ENCODE measurements around the gene RCVRN.

RCVRN gene

DNA sequence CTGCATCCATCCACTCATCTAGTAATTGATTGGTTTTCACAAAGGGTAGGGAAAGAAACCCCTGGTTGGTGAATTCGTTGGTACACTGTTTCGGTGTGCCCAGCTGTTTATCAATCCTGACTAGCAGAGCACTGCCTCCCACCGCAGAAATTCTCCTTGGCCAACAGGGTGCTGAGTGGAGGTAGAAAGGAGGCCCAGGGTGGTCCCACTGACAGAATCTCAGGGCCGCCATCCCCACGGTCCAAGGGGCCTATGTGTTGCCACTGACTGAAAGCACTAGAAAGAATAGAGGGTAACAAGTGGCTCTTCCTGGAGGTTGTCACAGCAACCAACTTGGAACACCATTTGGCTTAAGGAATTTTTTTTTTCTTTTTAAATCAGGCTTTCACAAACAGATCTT is 8.4 kb upstream of the RCVRN start:
- POLR2A ChIA-PET = no interaction called here
- DNase-seq (ENCODE audit: extremely low spot score) = no peak
- TF ChIP-seq TARDBP (IDR thresholded peaks at IDR 0.05) (no peak), LEF1 (IDR thresholded peaks at IDR 0.05; ENCODE audit: borderline replicate concordance) (no peak), FOXA1 (IDR thresholded peaks at IDR 0.05) (no peak), CTBP1 (IDR thresholded peaks at IDR 0.05; ENCODE audit: borderline replicate concordance) (no peak), SUZ12 (IDR thresholded peaks at IDR 0.05) (no peak), PKNOX1 (IDR thresholded peaks at IDR 0.05) (no peak), ZNF384 (IDR thresholded peaks at IDR 0.05) (no peak), FOXM1 (IDR thresholded peaks at IDR 0.05; ENCODE audit: borderline replicate concordance) (no peak), NFRKB (IDR thresholded peaks at IDR 0.05) (no peak), BHLHE40 (IDR thresholded peaks at IDR 0.05; ENCODE audit: borderline replicate concordance) (no peak), SP1 (IDR thresholded peaks at IDR 0.05) (no peak), HDGF (IDR thresholded peaks at IDR 0.05; ENCODE audit: borderline replicate concordance) (no peak), ELF4 (IDR thresholded peaks at IDR 0.05) (no peak), L3MBTL2 (conservative IDR thresholded peaks at IDR 0.05) (no peak), FOXK2 (IDR thresholded peaks at IDR 0.05) (no peak), ARNT (IDR thresholded peaks at IDR 0.05) (no peak)
- CTCF ChIA-PET = no interaction called here

- POLR2A ChIA-PET = no interaction called here
- CTCF ChIA-PET = no interaction called here
- DNase-seq (ENCODE audit: extremely low spot score) = no peak
- TF ChIP-seq ZNF384 (IDR thresholded peaks at IDR 0.05) (no peak), NFRKB (IDR thresholded peaks at IDR 0.05) (no peak), FOXA1 (IDR thresholded peaks at IDR 0.05) (no peak), FOXM1 (IDR thresholded peaks at IDR 0.05; ENCODE audit: borderline replicate concordance) (no peak), TARDBP (IDR thresholded peaks at IDR 0.05) (no peak), SUZ12 (IDR thresholded peaks at IDR 0.05) (no peak), PKNOX1 (IDR thresholded peaks at IDR 0.05) (no peak), ARNT (IDR thresholded peaks at IDR 0.05) (no peak), SP1 (IDR thresholded peaks at IDR 0.05) (no peak), FOXK2 (IDR thresholded peaks at IDR 0.05) (no peak), ELF4 (IDR thresholded peaks at IDR 0.05) (no peak), LEF1 (IDR thresholded peaks at IDR 0.05; ENCODE audit: borderline replicate concordance) (no peak), HDGF (IDR thresholded peaks at IDR 0.05; ENCODE audit: borderline replicate concordance) (no peak), BHLHE40 (IDR thresholded peaks at IDR 0.05; ENCODE audit: borderline replicate concordance) (no peak), L3MBTL2 (conservative IDR thresholded peaks at IDR 0.05) (no peak), CTBP1 (IDR thresholded peaks at IDR 0.05; ENCODE audit: borderline replicate concordance) (no peak)
Measured at GRCh38 chr17:9912121-9913099, 7.3 kb upstream of the RCVRN start.

DNA sequence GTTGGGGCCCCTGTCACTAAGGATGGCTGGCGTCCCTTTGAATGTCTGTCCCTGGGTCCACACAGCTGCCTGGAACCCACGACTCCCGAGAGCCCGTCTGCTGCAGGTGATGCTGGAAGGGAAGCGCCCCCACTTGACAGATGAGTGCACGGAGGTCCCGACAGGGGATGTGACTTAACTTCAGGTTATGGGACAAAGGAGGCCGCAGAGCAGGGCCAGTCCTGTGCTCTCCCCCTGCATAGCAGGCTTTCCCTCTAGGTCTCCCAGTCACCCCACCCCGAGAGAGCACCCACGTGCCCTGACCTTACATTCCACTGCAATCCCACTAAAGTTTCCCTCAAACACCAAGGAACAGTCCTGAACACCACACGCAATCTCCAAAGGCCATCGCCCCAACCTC is 6.0 kb upstream of the RCVRN start:
- TF ChIP-seq SP1 (IDR thresholded peaks at IDR 0.05) (no peak), ZNF384 (IDR thresholded peaks at IDR 0.05) (no peak), TARDBP (IDR thresholded peaks at IDR 0.05) (no peak), FOXA1 (IDR thresholded peaks at IDR 0.05) (no peak), ARNT (IDR thresholded peaks at IDR 0.05) (no peak), PKNOX1 (IDR thresholded peaks at IDR 0.05) (no peak), HDGF (IDR thresholded peaks at IDR 0.05; ENCODE audit: borderline replicate concordance) (no peak), ELF4 (IDR thresholded peaks at IDR 0.05) (no peak), SUZ12 (IDR thresholded peaks at IDR 0.05) (no peak), NFRKB (IDR thresholded peaks at IDR 0.05) (no peak), BHLHE40 (IDR thresholded peaks at IDR 0.05; ENCODE audit: borderline replicate concordance) (no peak), CTBP1 (IDR thresholded peaks at IDR 0.05; ENCODE audit: borderline replicate concordance) (no peak), LEF1 (IDR thresholded peaks at IDR 0.05; ENCODE audit: borderline replicate concordance) (no peak), L3MBTL2 (conservative IDR thresholded peaks at IDR 0.05) (no peak), FOXK2 (IDR thresholded peaks at IDR 0.05) (no peak)
- DNase-seq (ENCODE audit: extremely low spot score) = no peak
- CTCF ChIA-PET = interaction anchor here (1.1 kb wide), 1 partner anchor 11 kb away, joined by 3 read pairs; no protein-coding TSS in a partner anchor
- POLR2A ChIA-PET = no interaction called here

DNA sequence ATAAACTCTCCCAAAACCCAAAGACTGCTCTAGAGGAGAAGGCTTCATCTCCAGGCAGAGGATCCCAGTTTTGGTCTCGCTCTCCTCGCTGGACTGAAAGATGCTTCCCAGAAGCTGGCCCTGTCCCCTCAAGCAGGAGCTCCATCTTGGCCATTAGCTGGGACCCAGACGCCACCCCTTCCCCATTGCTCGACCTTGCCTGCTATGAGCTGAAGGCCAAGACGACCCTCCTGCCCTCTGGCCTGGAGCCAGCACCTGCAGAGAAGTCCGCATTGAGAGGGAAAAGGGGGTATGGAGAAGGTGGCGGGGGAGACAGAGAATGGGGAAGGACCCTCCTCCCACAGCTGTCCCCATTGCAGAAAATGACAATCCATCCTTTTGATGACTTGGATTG is 3.6 kb upstream of the RCVRN start:
- CTCF ChIA-PET = no interaction called here
- no peak for DNase-seq (ENCODE audit: extremely low spot score)
- POLR2A ChIA-PET = no interaction called here
- TF ChIP-seq LEF1 (IDR thresholded peaks at IDR 0.05; ENCODE audit: borderline replicate concordance) = no peak
- no peak for TF ChIP-seq FOXM1 (IDR thresholded peaks at IDR 0.05; ENCODE audit: borderline replicate concordance)
- TF ChIP-seq SP1 (IDR thresholded peaks at IDR 0.05) = no peak
- no peak for TF ChIP-seq ARNT (IDR thresholded peaks at IDR 0.05)
- no peak for TF ChIP-seq ELF4 (IDR thresholded peaks at IDR 0.05)
- TF ChIP-seq CTBP1 (IDR thresholded peaks at IDR 0.05; ENCODE audit: borderline replicate concordance) = no peak
- no peak for TF ChIP-seq BHLHE40 (IDR thresholded peaks at IDR 0.05; ENCODE audit: borderline replicate concordance)
- TF ChIP-seq FOXA1 (IDR thresholded peaks at IDR 0.05) = no peak
- TF ChIP-seq L3MBTL2 (conservative IDR thresholded peaks at IDR 0.05) = no peak
- no peak for TF ChIP-seq SUZ12 (IDR thresholded peaks at IDR 0.05)
- no peak for TF ChIP-seq ZNF384 (IDR thresholded peaks at IDR 0.05)
- no peak for TF ChIP-seq NFRKB (IDR thresholded peaks at IDR 0.05)
- no peak for TF ChIP-seq FOXK2 (IDR thresholded peaks at IDR 0.05)
- no peak for TF ChIP-seq HDGF (IDR thresholded peaks at IDR 0.05; ENCODE audit: borderline replicate concordance)
- no peak for TF ChIP-seq TARDBP (IDR thresholded peaks at IDR 0.05)
- no peak for TF ChIP-seq PKNOX1 (IDR thresholded peaks at IDR 0.05)
